ENCODE results near the gene CAPN15.

DNA sequence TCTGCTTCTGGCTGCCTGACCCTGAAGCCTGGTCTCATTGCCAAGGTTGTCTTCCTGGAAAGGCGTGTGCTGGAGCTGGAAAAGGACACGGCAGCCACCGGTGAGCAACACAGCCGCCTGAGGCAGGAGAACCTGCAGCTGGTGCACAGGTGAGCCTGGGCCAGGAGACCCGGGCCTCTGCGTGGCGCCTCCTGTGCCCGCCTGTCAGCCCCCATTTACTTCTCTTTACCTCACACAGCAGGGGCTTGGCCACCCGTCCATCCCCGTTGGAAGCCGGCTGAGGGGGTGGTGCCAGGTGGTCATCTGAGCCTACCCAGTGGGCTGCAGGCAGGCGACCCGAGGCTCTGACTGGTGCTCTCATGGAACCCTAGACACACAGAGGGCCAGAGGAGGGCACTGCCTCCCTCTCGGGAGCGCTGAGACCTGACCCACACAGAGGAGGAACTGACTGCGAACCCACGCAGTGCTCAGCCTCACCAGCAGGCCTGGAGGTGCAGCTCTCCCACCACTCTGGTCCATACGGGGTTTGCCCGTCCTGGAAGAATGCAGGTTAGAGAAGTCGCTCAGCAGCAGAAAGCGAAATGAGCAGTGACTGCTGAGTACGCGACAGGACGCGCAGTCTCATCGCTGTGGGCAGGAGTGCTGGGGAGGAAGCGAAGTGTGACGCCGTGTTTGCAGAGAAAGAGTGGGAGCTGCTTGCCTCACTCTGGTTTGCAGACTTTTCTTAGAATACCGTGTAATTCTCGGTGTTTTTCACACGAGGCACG is 21.9 kb upstream of the CAPN15 start:
- TF ChIP-seq POLR2AphosphoS5 (IDR thresholded peaks at IDR 0.05; ENCODE audit: low read depth, low read length) (no peak), POLR2A (IDR thresholded peaks at IDR 0.05; ENCODE audit: low read depth, low read length) (no peak)

Measured in GM12891 (cell line).